PC-9 (cell line): ENCODE measurements around the gene AVEN. TPM values are rescaled to one million over a fixed set of nuclear protein-coding genes. Genes with fewer than 3 reads are reported as not detected.

Experiments used
- BruUV-seq: library from RNA; stranded (reverse); fragments of 400-500 nt; replicated peaks from 2 replicates; lab custom pipeline; 2021; lab: Mats Ljungman, UMichigan
- CTCF ChIA-PET: fragments of 300-600 bp; sonication (Branson Sonifier 250); formaldehyde crosslinking; loops from one replicate; lab custom pipeline; 2022; ENCODE audit warnings: antibody characterized with exemption; lab: Charles Lee
- POLR2A ChIA-PET: fragments of 300-600 bp; sonication (Branson Sonifier 250); formaldehyde crosslinking; loops from one replicate; lab custom pipeline; 2022; ENCODE audit warnings: antibody characterized with exemption; ENCODE audit not compliant: unreplicated experiment; lab: Charles Lee
- DNase-seq, 2 experiments: peaks; one replicate each; pipeline versions ENCODE4 v3.0.0 to v3.0.0-alpha.2; 2015 to 2022; ENCODE audit warnings: mixed read lengths in 1 of 2
- H2AFZ ChIP-seq: fragments of 200-600 bp; sonication (generic); 2 replicates; pipeline ENCODE4 v1.8.1; 2017; ENCODE audit warnings: antibody characterized with exemption
- H3F3A ChIP-seq: fragments of 200-600 bp; sonication (generic); 2 replicates; pipeline ENCODE4 v1.8.1; 2017; ENCODE audit warnings: antibody characterized with exemption, mild to moderate bottlenecking, low read depth; ENCODE audit not compliant: insufficient read depth
- H3K27ac ChIP-seq: fragments of 200-600 bp; sonication (generic); 2 replicates; pipeline ENCODE4 v1.6.1; 2016; ENCODE audit warnings: mixed run types
- H3K27me3 ChIP-seq: fragments of 200-600 bp; sonication (generic); 2 replicates; pipeline ENCODE4 v1.6.1; 2016; ENCODE audit warnings: low read depth, mixed run types; ENCODE audit not compliant: insufficient read depth
- H3K36me3 ChIP-seq: fragments of 200-600 bp; sonication (generic); 2 replicates; pipeline ENCODE4 v1.6.1; 2016; ENCODE audit warnings: low read depth, mixed run types
- H3K4me1 ChIP-seq: fragments of 200-600 bp; sonication (generic); replicated peaks from 2 replicates; pipeline ENCODE4 v1.6.1; 2016; ENCODE audit warnings: mixed run types; ENCODE audit not compliant: insufficient read depth
- H3K4me2 ChIP-seq: fragments of 200-600 bp; sonication (generic); 2 replicates; pipeline ENCODE4 v1.6.1; 2017; ENCODE audit warnings: mixed run types
- H3K4me3 ChIP-seq: fragments of 200-600 bp; sonication (generic); 2 replicates; pipeline ENCODE4 v1.6.1; 2016; ENCODE audit warnings: mixed run types
- H3K79me2 ChIP-seq: fragments of 200-600 bp; sonication (generic); 2 replicates; pipeline ENCODE4 v1.6.1; 2017; ENCODE audit warnings: low read depth, mixed run types
- H3K9me2 ChIP-seq: fragments of 200-600 bp; sonication (generic); 2 replicates; pipeline ENCODE4 v1.8.1; 2017; ENCODE audit warnings: mild to moderate bottlenecking; ENCODE audit not compliant: insufficient read depth
- H3K9me3 ChIP-seq: fragments of 200-600 bp; sonication (generic); 2 replicates; pipeline ENCODE4 v1.8.1; 2016; ENCODE audit warnings: low read depth; ENCODE audit not compliant: insufficient read depth
- H4K20me1 ChIP-seq: fragments of 200-600 bp; sonication (generic); 2 replicates; pipeline ENCODE4 v1.8.1; 2017; ENCODE audit not compliant: insufficient read depth
- CTCF ChIP-seq: fragments of 200-600 bp; sonication (generic); conservative IDR thresholded peaks from 2 replicates; pipeline ENCODE4 v1.6.1; 2017; ENCODE audit warnings: mixed run types, antibody characterized with exemption, mild to moderate bottlenecking, moderate library complexity
- EZH2 ChIP-seq: fragments of 200-600 bp; sonication (generic); IDR thresholded peaks from 2 replicates; pipeline ENCODE4 v1.8.0; 2017; ENCODE audit warnings: antibody characterized with exemption, low read depth
- intact Hi-C: fragments of 100-400 bp; cut with micrococcal nuclease; formaldehyde crosslinking; loops from one replicate; pipeline ENCODE4 v1.10.0; 2022; ENCODE audit not compliant: unreplicated experiment
- total RNA-seq: library from RNA; stranded (reverse); gene quantifications from 2 replicates; pipeline ENCODE4 v1.2.3, GENCODE V29; 2021

The AVEN gene
- total RNA-seq, 1 experiment from 2014 or later, result 8.7 TPM

DNA sequence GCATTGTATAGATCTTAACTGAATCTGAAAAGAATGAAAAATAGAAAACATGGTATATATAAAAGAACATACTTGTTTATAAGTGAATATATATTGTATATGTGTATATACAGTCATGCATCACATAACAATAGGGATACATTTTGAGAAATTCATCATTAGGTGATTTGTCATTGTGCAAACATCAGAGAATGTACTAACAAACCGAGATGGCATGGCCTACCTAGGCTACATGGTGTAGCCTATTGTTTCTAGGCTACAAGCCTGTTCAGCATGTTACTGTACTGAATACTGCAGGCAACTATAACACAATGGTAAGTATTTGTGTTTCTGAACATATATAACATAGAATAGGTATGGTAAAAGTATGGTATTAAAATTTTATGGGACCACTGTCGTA is 135.3 kb downstream of the AVEN start:
- no peak for DNase-seq
- H3K4me3 ChIP-seq, result no peak overlapping the region
- TF ChIP-seq EZH2 (no peak), CTCF (no peak)
- H3K27me3 ChIP-seq, result no peaks in the 10 kb centered on the region
- no peak overlapping the region for H2AFZ ChIP-seq
- H4K20me1 ChIP-seq, result no peaks in the 10 kb centered on the region
- CTCF ChIA-PET, result no interaction called here
- H3K4me2 ChIP-seq, result no peak overlapping the region
- no peaks in the 10 kb centered on the region for H3F3A ChIP-seq
- H3K9me2 ChIP-seq, result no peaks in the 10 kb centered on the region
- intact Hi-C loops, result no loop called here
- H3K36me3 ChIP-seq, result no peaks in the 10 kb centered on the region
- no TSS peak for BruUV-seq
- no peaks in the 10 kb centered on the region for H3K79me2 ChIP-seq
- no peaks in the 10 kb centered on the region for H3K4me1 ChIP-seq
- POLR2A ChIA-PET, result no interaction called here
- no peaks in the 10 kb centered on the region for H3K9me3 ChIP-seq
- no peak overlapping the region for H3K27ac ChIP-seq

DNA sequence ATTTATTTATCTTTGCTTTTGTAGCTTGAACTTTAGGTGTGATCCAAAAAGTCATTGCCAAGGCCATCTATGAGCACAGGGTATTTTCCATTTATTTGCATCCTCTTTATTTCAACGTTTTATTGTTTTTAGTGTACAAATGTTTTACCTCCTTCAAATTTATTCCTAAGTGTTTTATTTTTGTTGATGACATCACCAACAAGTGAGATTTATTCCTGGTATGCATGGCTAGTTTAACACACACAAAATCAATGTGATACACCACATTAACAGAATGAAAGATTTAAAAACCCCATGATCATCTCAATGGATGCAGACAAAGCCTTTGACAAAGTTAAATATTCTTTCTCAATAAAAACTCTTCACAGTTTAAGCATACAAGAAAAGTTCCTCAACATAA is 137.0 kb downstream of the AVEN start:
- Histone ChIP-seq H4K20me1 (no peaks in the 10 kb centered on the region), H3K79me2 (no peaks in the 10 kb centered on the region), H3K27ac (no peak overlapping the region), H3K4me1 (no peaks in the 10 kb centered on the region), H3K36me3 (no peaks in the 10 kb centered on the region), H3K27me3 (no peaks in the 10 kb centered on the region), H3K9me2 (no peaks in the 10 kb centered on the region), H2AFZ (no peak overlapping the region), H3F3A (no peaks in the 10 kb centered on the region), H3K9me3 (no peaks in the 10 kb centered on the region), H3K4me3 (no peak overlapping the region), H3K4me2 (no peak overlapping the region)
- no TSS peak for BruUV-seq
- intact Hi-C loops, result no loop called here
- DNase-seq, result no peak
- TF ChIP-seq CTCF (no peak), EZH2 (no peak)
- POLR2A ChIA-PET, result no interaction called here
- CTCF ChIA-PET, result no interaction called here

GRCh38 chr15:33894193-33894592 is 144.8 kb downstream of the AVEN start:
- CTCF ChIA-PET, result no interaction called here

More at GRCh38 chr15:33894193-33894592, 144.8 kb downstream of the AVEN start:
- Histone ChIP-seq H3K27me3 (no peaks in the 10 kb centered on the region), H3K4me3 (no peak overlapping the region), H3K27ac (no peak overlapping the region), H3K9me2 (no peaks in the 10 kb centered on the region), H3K79me2 (no peaks in the 10 kb centered on the region), H3K4me2 (no peak overlapping the region), H3K4me1 (no peaks in the 10 kb centered on the region), H3K36me3 (no peaks in the 10 kb centered on the region), H2AFZ (no peak overlapping the region), H3K9me3 (no peaks in the 10 kb centered on the region), H4K20me1 (no peaks in the 10 kb centered on the region), H3F3A (no peaks in the 10 kb centered on the region)
- intact Hi-C loops, result no loop called here
- POLR2A ChIA-PET, result no interaction called here
- no TSS peak for BruUV-seq
- no peak for DNase-seq
- TF ChIP-seq CTCF, result no peak
- no peak for TF ChIP-seq EZH2
